HG03575 (cell line): ENCODE results near the gene RNFT2.

Source experiments
- ATAC-seq: cut with Tn5 transposase; IDR thresholded peaks from one replicate; pipeline ENCODE4 v1.9.1; 2021; ENCODE audit not compliant: unreplicated experiment, insufficient number of reproducible peaks, low FRiP score; ENCODE audit errors: extremely low read depth

RNFT2 gene

GRCh38 chr12:116884871-116885270 lies 146.8 kb downstream of the RNFT2 start:
- no peak for ATAC-seq

GRCh38 chr12:116885491-116885890 lies 147.4 kb downstream of the RNFT2 start:
- no peak for ATAC-seq

GRCh38 chr12:116887244-116887643 lies 149.1 kb downstream of the RNFT2 start:
- ATAC-seq = no peak

- no peak for ATAC-seq
Observed at GRCh38 chr12:116887897-116888296, 149.8 kb downstream of the RNFT2 start.

GRCh38 chr12:116890330-116890729 lies 152.2 kb downstream of the RNFT2 start:
- no peak for ATAC-seq

- ATAC-seq = no peak
Observed at GRCh38 chr12:116891019-116891418, 152.9 kb downstream of the RNFT2 start.

GRCh38 chr12:116892349-116893140 lies 154.4 kb downstream of the RNFT2 start:
- no peak for ATAC-seq

- ATAC-seq = no peak
Observed at GRCh38 chr12:116894913-116895312, 156.8 kb downstream of the RNFT2 start.

GRCh38 chr12:116896411-116896924 lies 158.4 kb downstream of the RNFT2 start:
- ATAC-seq = no peak

- no peak for ATAC-seq
Observed at GRCh38 chr12:116897476-116897875, 159.4 kb downstream of the RNFT2 start.

GRCh38 chr12:116898669-116899068 lies 160.6 kb downstream of the RNFT2 start:
- ATAC-seq = no peak

- no peak for ATAC-seq
Observed at GRCh38 chr12:116901612-116902011, 163.5 kb downstream of the RNFT2 start.
